Activated T-cell treated with anti-CD3 and anti-CD28 coated beads, Interleukin-2, amount 50 U/mL, for 72 hours (primary cell): ENCODE data around the gene VRTN. TPM values are rescaled to one million over a fixed set of nuclear protein-coding genes. Genes with fewer than 3 reads are reported as not detected.

ENCODE experiments used
- ATAC-seq, 2 donors: fragments of 150-1000 bp; cut with Tn5 transposase; replicated peaks in 1 of 2; 2 replicates each; pipeline ENCODE4 v1.10.0; 2021; ENCODE audit warnings: moderate library complexity in 2 of 2, mild to moderate bottlenecking in 1 of 2
- DNase-seq, 2 donors: peaks; one replicate each; pipeline ENCODE4 v3.0.0; 2021 to 2022; ENCODE audit warnings: mixed read lengths in 1 of 2
- H3K27ac Mint-ChIP-seq: one replicate; pipeline ENCODE4 v1.8.0; 2022; ENCODE audit warnings: mild to moderate bottlenecking, moderate library complexity, mixed read lengths
- H3K27me3 Mint-ChIP-seq: one replicate; pipeline ENCODE4 v1.8.0; 2022; ENCODE audit warnings: low read depth, mixed read lengths
- H3K36me3 Mint-ChIP-seq, 2 donors: one replicate each; pipeline ENCODE4 v1.8.0; 2022; ENCODE audit warnings: mixed read lengths in 2 of 2, mild to moderate bottlenecking in 1 of 2; ENCODE audit not compliant: insufficient read depth in 2 of 2
- H3K4me1 Mint-ChIP-seq: one replicate; pipeline ENCODE4 v1.8.0; 2022; ENCODE audit warnings: low read depth, mixed read lengths
- H3K4me3 Mint-ChIP-seq, 2 donors: one replicate each; pipeline ENCODE4 v1.8.0; 2022; ENCODE audit warnings: mild to moderate bottlenecking in 2 of 2, mixed read lengths in 2 of 2, moderate library complexity in 2 of 2
- H3K9me3 Mint-ChIP-seq, 2 donors: one replicate each; pipeline ENCODE4 v1.8.0; 2022; ENCODE audit warnings: mixed read lengths in 2 of 2
- total RNA-seq, 2 donors: library from RNA; stranded (reverse); gene quantifications; one replicate each; pipeline ENCODE4 v1.2.3, GENCODE V29; 2022

VRTN gene, protein sequence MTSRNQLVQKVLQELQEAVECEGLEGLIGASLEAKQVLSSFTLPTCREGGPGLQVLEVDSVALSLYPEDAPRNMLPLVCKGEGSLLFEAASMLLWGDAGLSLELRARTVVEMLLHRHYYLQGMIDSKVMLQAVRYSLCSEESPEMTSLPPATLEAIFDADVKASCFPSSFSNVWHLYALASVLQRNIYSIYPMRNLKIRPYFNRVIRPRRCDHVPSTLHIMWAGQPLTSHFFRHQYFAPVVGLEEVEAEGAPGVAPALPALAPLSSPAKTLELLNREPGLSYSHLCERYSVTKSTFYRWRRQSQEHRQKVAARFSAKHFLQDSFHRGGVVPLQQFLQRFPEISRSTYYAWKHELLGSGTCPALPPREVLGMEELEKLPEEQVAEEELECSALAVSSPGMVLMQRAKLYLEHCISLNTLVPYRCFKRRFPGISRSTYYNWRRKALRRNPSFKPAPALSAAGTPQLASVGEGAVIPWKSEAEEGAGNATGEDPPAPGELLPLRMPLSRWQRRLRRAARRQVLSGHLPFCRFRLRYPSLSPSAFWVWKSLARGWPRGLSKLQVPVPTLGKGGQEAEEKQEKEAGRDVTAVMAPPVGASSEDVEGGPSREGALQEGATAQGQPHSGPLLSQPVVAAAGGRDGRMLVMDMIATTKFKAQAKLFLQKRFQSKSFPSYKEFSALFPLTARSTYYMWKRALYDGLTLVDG
- not detected for total RNA-seq

DNA sequence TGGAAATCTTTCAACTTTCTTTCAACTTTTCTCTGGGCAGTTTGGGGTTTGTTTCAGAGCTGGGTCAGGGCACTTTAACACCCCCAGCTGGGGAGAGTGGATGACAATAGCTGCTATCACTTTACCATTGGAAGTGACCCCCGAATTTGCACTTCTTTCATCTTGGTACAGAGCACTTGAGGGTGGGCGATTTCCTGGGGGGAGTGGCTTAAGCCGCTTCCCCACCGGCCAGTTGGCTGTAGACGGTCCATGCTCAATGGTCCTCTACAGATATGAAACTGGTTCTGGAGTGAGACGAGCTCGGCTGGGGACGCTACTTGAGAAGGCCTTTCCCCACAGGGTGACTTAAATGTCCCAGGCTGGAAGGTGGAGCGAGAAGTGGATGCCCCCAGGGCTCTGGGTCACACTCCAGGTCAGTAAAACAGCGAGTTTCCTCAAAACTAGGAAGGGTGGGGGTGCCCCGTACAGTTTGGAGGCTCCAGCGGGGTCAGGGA is at the start of gene VRTN:
Gene VRTN (plus strand): TSS at position 231 of the 494 bp plus-strand sequence. CDS start 8,313 bp downstream, outside the sequence.
- ATAC-seq (no peak), DNase-seq (no peak)
- no peaks in the 10 kb centered on the region for H3K36me3 Mint-ChIP-seq
- H3K27me3 Mint-ChIP-seq, result no peaks in the 10 kb centered on the region
- H3K4me1 Mint-ChIP-seq, result no peaks in the 10 kb centered on the region
- H3K4me3 Mint-ChIP-seq, result no peak within 1 kb of the TSS
- no peak within 1 kb of the TSS for H3K27ac Mint-ChIP-seq
- no peaks in the 10 kb centered on the region for H3K9me3 Mint-ChIP-seq

DNA sequence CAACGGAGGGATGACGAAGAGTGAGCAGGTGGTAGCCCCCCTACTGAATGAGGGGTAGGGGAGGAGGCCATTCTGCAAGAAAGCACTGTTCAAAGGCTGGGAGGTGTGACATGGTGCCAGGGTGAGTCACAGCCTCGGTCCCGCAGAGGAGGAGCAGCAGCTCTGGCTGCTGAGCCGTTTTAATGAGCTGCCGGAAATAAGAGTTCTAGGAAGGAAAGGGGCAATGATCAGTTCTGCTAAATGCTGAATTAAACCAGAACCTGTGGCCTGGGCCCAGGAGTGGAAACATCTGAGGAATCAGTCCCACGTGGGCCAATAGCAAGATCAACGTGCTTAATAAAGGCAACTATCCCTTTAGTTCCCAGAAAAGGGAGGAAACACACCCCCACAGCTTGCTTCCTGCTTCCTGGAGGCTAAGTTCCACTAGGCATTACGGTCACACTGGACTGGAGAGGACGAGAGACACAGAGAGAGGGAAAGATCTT is 49.2 kb upstream of the VRTN start:
- ATAC-seq, result no peak
- H3K27ac Mint-ChIP-seq, result peak overlapping the region; percentile 43
- peak overlapping the region in 1 of 2 donors; percentile 37 for H3K4me3 Mint-ChIP-seq

DNA sequence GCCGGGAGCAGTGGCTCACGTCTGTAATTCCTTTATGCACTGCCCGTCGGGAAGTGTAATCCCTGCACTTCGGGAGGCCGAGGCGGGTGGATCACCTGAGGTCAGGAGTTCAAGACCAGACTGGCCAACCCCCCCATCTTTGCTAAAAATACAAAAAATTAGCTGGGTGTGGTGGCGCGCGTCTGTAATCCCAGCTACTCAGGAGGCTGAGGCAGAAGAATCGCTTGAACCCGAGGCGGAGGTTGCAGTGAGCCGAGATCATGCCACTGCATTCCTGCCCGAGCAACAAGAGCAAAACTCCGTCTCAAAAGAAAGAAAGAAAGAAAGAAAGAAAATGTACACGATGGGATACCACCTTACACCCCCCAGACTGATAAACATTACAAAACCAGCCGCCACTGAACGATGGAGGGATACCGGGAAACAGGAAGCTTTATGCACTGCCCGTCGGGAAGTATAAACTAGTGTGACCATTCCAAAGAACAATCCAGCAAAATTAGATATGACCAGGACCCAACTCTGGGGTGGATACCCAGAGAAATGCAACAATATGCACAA is 46.6 kb upstream of the VRTN start:
- Mint-ChIP-seq H3K4me3 (peak overlapping the region; percentile 96 to 99), H3K9me3 (no peaks in the 10 kb centered on the region), H3K27me3 (no peaks in the 10 kb centered on the region), H3K36me3 (peaks cover 4 to 5% of the 10 kb centered on the region in 2 donors), H3K27ac (peak overlapping the region; percentile 98), H3K4me1 (peaks cover 37% of the 10 kb centered on the region)
- DNase-seq (peak in 1 of 2 donors; percentile 21), ATAC-seq (no peak)

More for the DNA sequence above, 49.2 kb upstream of the VRTN start:
- Mint-ChIP-seq H3K9me3 (no peaks in the 10 kb centered on the region), H3K36me3 (peaks cover 4 to 5% of the 10 kb centered on the region in 2 donors), H3K27me3 (no peaks in the 10 kb centered on the region), H3K4me1 (peaks cover 37% of the 10 kb centered on the region)
- peak in 1 of 2 donors; percentile 9 for DNase-seq

DNA sequence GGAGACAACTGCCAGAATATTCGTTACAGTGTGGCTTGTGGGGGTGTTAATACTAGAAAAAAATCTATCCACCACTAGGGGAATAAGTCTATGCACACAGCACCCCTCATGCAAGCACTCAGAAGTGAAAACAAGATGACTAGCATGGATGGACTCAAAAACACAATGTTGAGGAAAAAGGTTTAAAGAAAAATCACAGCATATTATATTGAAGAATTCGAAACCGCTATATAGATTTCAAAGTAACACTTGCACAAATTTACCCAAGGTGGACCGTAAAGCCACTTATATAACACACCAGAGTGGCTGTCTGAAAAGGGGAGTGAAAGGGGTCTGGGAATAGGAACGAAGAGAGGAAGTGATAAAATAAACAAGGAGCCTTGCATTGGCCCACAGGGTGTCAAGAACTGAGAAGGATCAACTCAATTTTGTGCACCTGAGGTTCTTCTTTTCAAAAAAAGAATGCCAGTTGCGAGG is 46.1 kb upstream of the VRTN start:
- H3K27me3 Mint-ChIP-seq, result no peaks in the 10 kb centered on the region
- H3K4me3 Mint-ChIP-seq, result peak overlapping the region; percentile 96 to 99
- H3K9me3 Mint-ChIP-seq, result no peaks in the 10 kb centered on the region
- ATAC-seq, result peak; percentile 54 to 65
- peaks cover 37% of the 10 kb centered on the region for H3K4me1 Mint-ChIP-seq
- peak overlapping the region; percentile 98 for H3K27ac Mint-ChIP-seq
- peaks cover 4 to 5% of the 10 kb centered on the region in 2 donors for H3K36me3 Mint-ChIP-seq
- DNase-seq, result peak in 1 of 2 donors; percentile 27

DNA sequence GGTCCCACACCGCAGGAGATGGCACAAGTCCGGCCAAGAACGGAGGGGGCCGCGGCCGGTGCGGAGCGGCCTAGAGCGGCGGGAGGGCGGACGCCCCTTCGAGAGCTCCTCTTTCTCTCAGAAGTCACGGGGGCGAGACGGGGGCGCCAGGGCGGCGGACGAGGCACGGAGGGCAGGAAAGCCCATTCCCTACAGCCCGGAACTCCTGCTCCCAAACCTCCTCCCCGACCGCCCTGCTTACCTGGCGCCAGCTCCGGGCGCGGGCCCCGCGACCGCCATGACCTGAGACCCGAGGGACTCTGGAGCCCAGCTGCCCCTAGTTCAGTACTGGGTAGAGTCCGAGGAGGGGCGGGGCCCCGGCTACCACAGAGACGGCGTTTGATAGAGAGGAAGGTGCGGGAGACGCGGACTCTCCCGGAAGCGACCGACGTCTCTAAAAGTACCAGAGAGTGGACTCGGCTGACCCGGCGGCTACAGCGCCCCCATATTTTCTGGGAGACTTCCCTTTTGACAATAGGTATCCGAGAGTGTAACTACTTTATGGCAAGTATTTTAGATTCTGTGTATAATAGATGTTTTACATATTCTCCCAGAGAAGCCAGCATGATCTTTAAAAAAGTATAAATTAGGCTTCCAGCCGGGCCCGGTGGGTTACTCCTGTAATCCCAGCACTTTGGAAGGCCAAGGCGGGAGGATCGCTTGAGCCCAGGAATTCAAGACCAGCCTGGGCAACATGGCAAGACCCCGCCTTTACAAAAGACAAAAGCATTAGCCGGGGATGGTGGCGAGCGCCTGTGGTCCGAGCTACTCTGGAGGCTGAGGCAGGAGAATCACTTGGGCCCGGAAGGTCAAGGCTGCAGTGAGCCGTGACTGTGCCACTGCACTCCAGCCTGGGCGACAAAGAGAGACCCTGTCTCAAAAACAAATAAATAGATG is 45.4 kb upstream of the VRTN start, which contains the start of gene ABCD4:
Gene ABCD4 (minus strand): TSS at position 301 of the 936 bp plus-strand sequence. CDS start 22 bp downstream, at position 279.
- DNase-seq, result peak; percentile 93 to 94
- peak; percentile 99 for ATAC-seq
- Mint-ChIP-seq H3K4me1 (peaks cover 36% of the 10 kb centered on the region), H3K4me3 (peak within 1 kb of the TSS; percentile 96 to 99), H3K36me3 (peaks cover 4 to 5% of the 10 kb centered on the region in 2 donors), H3K27me3 (no peaks in the 10 kb centered on the region), H3K9me3 (no peaks in the 10 kb centered on the region), H3K27ac (peak within 1 kb of the TSS; percentile 98)

DNA sequence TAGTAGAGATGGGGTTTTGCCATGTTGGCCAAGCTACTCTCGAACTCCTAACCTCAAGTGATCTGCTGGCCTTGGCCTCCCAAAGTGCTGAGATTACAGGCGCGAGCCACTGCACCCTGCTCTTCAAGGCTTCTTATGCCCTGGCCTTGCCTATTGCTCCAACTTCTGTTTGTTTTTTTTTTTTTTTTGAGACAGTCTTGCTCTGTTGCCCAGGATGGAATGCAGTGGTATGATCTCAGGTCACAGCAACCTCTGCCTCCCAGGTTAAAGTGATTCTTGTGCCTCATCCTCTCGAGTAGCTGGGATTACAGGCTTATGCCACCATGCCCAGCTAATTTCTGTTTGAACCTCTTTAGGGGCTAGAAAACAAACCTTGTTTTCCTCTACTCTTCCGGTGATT is 39.6 kb upstream of the VRTN start:
- no peaks in the 10 kb centered on the region for H3K4me1 Mint-ChIP-seq
- no peaks in the 10 kb centered on the region for H3K36me3 Mint-ChIP-seq
- ATAC-seq, result no peak
- H3K27ac Mint-ChIP-seq, result no peak overlapping the region
- no peaks in the 10 kb centered on the region for H3K9me3 Mint-ChIP-seq
- DNase-seq, result no peak
- no peaks in the 10 kb centered on the region for H3K27me3 Mint-ChIP-seq
- H3K4me3 Mint-ChIP-seq, result no peak overlapping the region

DNA sequence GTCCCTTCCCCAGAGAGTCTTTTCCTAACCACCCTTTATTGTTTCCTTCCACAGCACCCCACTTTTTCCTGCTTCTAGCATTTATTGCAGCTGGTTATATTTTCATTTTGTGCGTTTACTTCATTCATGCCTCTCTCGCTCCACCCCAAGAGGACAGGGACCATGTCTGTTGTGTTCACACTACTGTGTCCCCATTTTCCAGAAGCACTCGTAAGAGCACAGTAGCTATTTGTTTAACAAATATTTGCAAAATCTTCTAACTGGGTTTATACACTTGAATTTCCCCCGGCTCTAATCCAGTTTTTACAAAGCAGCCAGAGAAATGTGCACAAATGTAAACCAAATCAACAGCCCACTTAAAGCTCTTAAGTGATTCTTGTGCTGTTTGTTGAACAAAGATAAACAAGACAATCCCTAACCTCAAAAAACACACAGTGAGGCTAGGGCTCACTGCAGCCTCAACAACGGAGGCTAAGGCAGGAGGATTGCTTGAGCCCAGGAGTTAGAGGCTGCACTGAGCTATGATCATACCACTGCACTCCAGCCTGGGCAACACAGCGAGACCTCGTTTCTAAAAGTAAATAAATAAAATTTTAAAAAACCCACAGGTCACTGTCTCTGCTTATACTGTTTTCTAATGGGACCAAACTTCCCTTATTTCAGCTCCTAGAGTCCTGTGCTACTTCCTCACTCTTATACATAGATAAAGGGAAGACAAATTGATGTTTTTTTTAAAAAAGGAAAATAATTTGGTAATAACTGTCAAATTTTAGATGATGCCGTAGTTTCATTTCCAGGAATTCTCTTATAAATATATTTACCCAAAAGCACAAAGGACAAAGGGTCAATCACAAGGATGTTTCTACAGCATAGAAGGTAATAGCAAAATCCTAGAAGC is 38.9 kb upstream of the VRTN start:
- ATAC-seq (no peak), DNase-seq (no peak)
- H3K36me3 Mint-ChIP-seq, result no peaks in the 10 kb centered on the region
- H3K27me3 Mint-ChIP-seq, result no peaks in the 10 kb centered on the region
- H3K27ac Mint-ChIP-seq, result peak overlapping the region; percentile 6
- H3K4me1 Mint-ChIP-seq, result no peaks in the 10 kb centered on the region
- no peaks in the 10 kb centered on the region for H3K9me3 Mint-ChIP-seq
- H3K4me3 Mint-ChIP-seq, result no peak overlapping the region

DNA sequence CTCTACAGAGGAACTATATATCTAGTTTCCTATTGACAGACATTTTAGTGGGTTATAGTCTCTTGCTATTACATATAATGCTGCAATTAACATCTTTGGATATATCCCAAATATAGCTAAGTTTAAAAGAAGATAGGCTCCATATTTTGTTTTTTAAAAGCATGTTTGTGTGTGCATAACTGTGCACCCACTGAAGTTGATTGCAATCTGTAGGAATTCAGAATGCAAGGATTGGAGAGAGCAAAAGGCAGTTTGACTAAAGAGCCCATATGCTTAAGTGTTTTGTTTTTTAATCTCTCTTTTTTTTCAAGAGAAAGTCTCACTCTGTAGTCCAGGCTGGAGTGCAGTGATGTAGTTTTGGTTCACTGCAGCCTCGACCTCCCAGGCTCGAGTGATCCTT is 36.1 kb upstream of the VRTN start:
- H3K4me3 Mint-ChIP-seq, result no peak overlapping the region
- no peak overlapping the region for H3K27ac Mint-ChIP-seq
- no peak for ATAC-seq
- H3K36me3 Mint-ChIP-seq, result no peaks in the 10 kb centered on the region
- DNase-seq, result no peak
- H3K9me3 Mint-ChIP-seq, result no peaks in the 10 kb centered on the region
- H3K4me1 Mint-ChIP-seq, result no peaks in the 10 kb centered on the region
- H3K27me3 Mint-ChIP-seq, result no peaks in the 10 kb centered on the region

DNA sequence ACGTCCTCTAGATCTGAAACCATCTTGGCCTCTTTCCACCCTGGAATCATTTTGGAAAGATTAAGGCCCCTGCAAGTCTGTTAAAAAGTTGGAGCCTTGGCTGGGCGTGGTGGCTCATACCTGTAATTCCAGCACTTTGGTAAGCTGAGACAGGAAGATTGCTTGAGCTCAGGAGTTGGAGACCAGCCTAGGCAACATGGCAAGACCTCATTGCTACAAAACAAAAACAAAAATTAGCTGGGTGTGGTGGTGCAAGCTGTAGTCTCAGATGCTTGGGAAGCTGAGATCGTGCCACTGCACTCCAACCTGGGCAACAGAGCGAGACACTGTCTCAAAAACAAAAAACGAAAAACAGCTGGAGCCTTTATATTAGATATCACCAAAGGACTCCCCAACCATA is 34.7 kb upstream of the VRTN start:
- H3K27ac Mint-ChIP-seq, result no peak overlapping the region
- no peaks in the 10 kb centered on the region for H3K9me3 Mint-ChIP-seq
- no peaks in the 10 kb centered on the region for H3K27me3 Mint-ChIP-seq
- DNase-seq (no peak), ATAC-seq (no peak)
- H3K4me1 Mint-ChIP-seq, result no peaks in the 10 kb centered on the region
- H3K36me3 Mint-ChIP-seq, result no peaks in the 10 kb centered on the region
- H3K4me3 Mint-ChIP-seq, result no peak overlapping the region

DNA sequence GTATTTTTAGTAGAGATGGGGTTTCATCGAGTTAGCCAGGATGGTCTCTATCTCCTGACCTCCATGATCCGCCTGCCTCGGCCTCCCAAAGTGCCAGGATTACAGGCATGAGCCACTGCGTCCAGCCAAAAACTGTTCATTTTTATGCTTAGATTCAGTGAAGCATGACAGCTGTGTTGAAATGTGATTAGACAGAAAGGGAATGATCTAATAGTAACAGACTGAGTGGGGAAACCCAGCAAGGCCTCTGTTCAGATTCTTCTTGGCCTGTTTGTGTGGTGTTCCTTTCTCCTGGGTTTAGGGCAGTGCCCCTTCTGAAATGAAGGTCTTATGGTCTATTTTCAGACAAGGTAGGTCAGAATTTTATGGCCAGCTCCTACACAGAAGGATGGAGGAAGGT is 33.7 kb upstream of the VRTN start:
- DNase-seq, result no peak
- H3K4me3 Mint-ChIP-seq, result no peak overlapping the region
- no peaks in the 10 kb centered on the region for H3K27me3 Mint-ChIP-seq
- no peaks in the 10 kb centered on the region for H3K9me3 Mint-ChIP-seq
- H3K4me1 Mint-ChIP-seq, result no peaks in the 10 kb centered on the region
- H3K36me3 Mint-ChIP-seq, result no peaks in the 10 kb centered on the region
- ATAC-seq, result no peak
- no peak overlapping the region for H3K27ac Mint-ChIP-seq

DNA sequence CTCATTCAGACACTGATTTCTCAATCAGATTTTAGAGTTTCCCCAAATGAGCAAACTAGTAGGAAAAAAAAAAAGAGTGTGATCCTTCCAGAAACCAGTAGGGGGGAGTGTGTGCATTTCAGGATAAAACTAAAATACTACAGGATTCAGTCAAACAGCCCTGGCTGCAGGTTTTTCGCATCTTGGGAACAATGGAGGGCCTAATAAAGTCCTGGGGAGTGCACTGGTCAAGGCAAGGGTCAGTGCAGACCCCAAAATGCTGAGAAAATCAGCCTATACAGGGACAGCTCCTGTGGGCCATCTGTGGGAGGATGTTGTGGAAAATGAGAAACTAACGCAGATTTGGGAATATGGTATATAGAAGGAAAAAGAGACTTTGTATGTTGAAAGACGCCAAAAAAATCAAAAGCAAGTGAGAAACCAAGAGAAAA is 23.3 kb upstream of the VRTN start:
- no peak for DNase-seq
- Mint-ChIP-seq H3K27ac (no peak overlapping the region), H3K4me3 (no peak overlapping the region), H3K4me1 (no peaks in the 10 kb centered on the region), H3K36me3 (no peaks in the 10 kb centered on the region), H3K27me3 (peaks cover 12% of the 10 kb centered on the region), H3K9me3 (no peaks in the 10 kb centered on the region)
- ATAC-seq, result no peak
